OCI-LY7 (cell line): Measurements from ENCODE around the gene ELP4. TPM values are rescaled to one million over a fixed set of nuclear protein-coding genes. Genes with fewer than 3 reads are reported as not detected.

Source experiments
- BruUV-seq: library from RNA; stranded (reverse); fragments of 400-500 nt; replicated peaks from 2 replicates; lab custom pipeline; 2021; lab: Mats Ljungman, UMichigan
- CTCF ChIA-PET: fragments of 300-600 bp; sonication (Branson Sonifier 250); formaldehyde crosslinking; loops from one replicate; lab custom pipeline; 2022; ENCODE audit warnings: antibody characterized with exemption; ENCODE audit not compliant: unreplicated experiment; lab: Charles Lee
- POLR2A ChIA-PET: fragments of 300-600 bp; sonication (Branson Sonifier 250); formaldehyde crosslinking; loops from one replicate; lab custom pipeline; 2022; ENCODE audit warnings: antibody characterized with exemption; lab: Charles Lee
- DNase-seq: peaks from one replicate; pipeline ENCODE4 v3.0.0-alpha.2; 2015; ENCODE audit warnings: low spot score
- H2AFZ ChIP-seq: fragments of 200-600 bp; sonication (generic), shearing (Covaris generic); 2 replicates; pipeline ENCODE4 v1.6.1; 2014; ENCODE audit warnings: mild to moderate bottlenecking, antibody characterized with exemption, low read length, moderate library complexity
- H3K27ac ChIP-seq: fragments of 200-600 bp; sonication (generic); 2 replicates; pipeline ENCODE4 v1.5.1; 2014; ENCODE audit warnings: mixed run types, low read depth, mild to moderate bottlenecking, moderate library complexity, low read length, inconsistent platforms; ENCODE audit not compliant: poor library complexity, severe bottlenecking
- H3K36me3 ChIP-seq: fragments of 200-600 bp; sonication (generic); 2 replicates; pipeline ENCODE4 v1.6.1; 2014; ENCODE audit warnings: mild to moderate bottlenecking, antibody characterized with exemption, low read length, moderate library complexity, mixed read lengths; ENCODE audit not compliant: insufficient read depth
- H3K4me1 ChIP-seq: fragments of 200-600 bp; sonication (generic); 2 replicates; pipeline ENCODE4 v1.5.1; 2014; ENCODE audit warnings: mild to moderate bottlenecking, low read length; ENCODE audit not compliant: insufficient read depth, poor library complexity, severe bottlenecking
- H3K4me2 ChIP-seq: fragments of 200-600 bp; sonication (generic); 2 replicates; pipeline ENCODE4 v1.6.1; 2014; ENCODE audit warnings: mild to moderate bottlenecking, low read length
- H3K4me3 ChIP-seq: fragments of 200-600 bp; sonication (generic); 2 replicates; pipeline ENCODE4 v1.5.1; 2014; ENCODE audit warnings: mild to moderate bottlenecking, low read depth, low read length; ENCODE audit not compliant: poor library complexity, severe bottlenecking
- H3K79me2 ChIP-seq: fragments of 200-600 bp; sonication (generic); 2 replicates; pipeline ENCODE4 v1.6.1; 2016; ENCODE audit warnings: low read depth, mild to moderate bottlenecking, low read length, moderate library complexity, mixed read lengths; ENCODE audit not compliant: insufficient read depth
- H3K9me2 ChIP-seq: fragments of 200-600 bp; sonication (generic); 2 replicates; pipeline ENCODE4 v1.6.1; 2016; ENCODE audit warnings: mild to moderate bottlenecking, low read length, mixed read lengths; ENCODE audit not compliant: insufficient read depth
- H3K9me3 ChIP-seq: fragments of 200-600 bp; sonication (generic); 2 replicates; pipeline ENCODE4 v1.6.1; 2014; ENCODE audit warnings: mild to moderate bottlenecking, mixed run types, low read length, mixed read lengths
- H4K20me1 ChIP-seq: fragments of 200-600 bp; sonication (generic); 2 replicates; pipeline ENCODE4 v1.6.1; 2014; ENCODE audit warnings: mild to moderate bottlenecking, antibody characterized with exemption, low read length, moderate library complexity, mixed read lengths; ENCODE audit not compliant: insufficient read depth
- EZH2phosphoT487 ChIP-seq: fragments of 200-600 bp; sonication (generic); IDR thresholded peaks from 2 replicates; pipeline ENCODE4 v1.6.1; 2018; ENCODE audit warnings: low read depth, borderline replicate concordance, mild to moderate bottlenecking, mixed run types, antibody characterized with exemption, low read length, moderate library complexity, mixed read lengths
- intact Hi-C: fragments of 100-400 bp; cut with micrococcal nuclease; formaldehyde crosslinking; loops from one replicate; pipeline ENCODE4 v1.10.0; 2022; ENCODE audit not compliant: unreplicated experiment
- total RNA-seq, 2 experiments: library from RNA; depleted of rRNA in 1 of 2; stranded (reverse); fragments of >200 nt in 1 of 2; shearing (Covaris generic) in 1 of 2; gene quantifications; 2 replicates each; pipeline ENCODE4 v1.2.3, GENCODE V29; 2014 to 2022
- TF ChIP-seq, protein P1 (sequence below): fragments of 200-600 bp; sonication (generic); conservative IDR thresholded peaks from 2 replicates; pipeline ENCODE4 v1.5.1; 2014; ENCODE audit warnings: mild to moderate bottlenecking, antibody characterized with exemption, low read length, moderate library complexity, mixed read lengths

The ELP4 gene
- total RNA-seq, 2 experiments from 2014 or later, result 27.6 to 32.7 TPM

GRCh38 chr11:31822175-31822926 is 312.8 kb downstream of the ELP4 start:
- POLR2A ChIA-PET, result interaction anchor here (0.7 kb wide), 1 partner anchor 959 kb away, joined by 3 read pairs; no protein-coding TSS in a partner anchor

GRCh38 chr11:31822927-31823643 is 313.5 kb downstream of the ELP4 start:
- Histone ChIP-seq H3K4me1 (no peaks in the 10 kb centered on the region), H3K79me2 (no peaks in the 10 kb centered on the region), H2AFZ (no peak overlapping the region), H3K36me3 (no peaks in the 10 kb centered on the region), H3K4me2 (no peak overlapping the region), H3K4me3 (no peak overlapping the region), H3K9me2 (no peaks in the 10 kb centered on the region), H4K20me1 (no peaks in the 10 kb centered on the region), H3K27ac (no peak overlapping the region), H3K9me3 (no peaks in the 10 kb centered on the region)
- no TSS peak for BruUV-seq
- intact Hi-C loops, result no loop called here
- no peak for DNase-seq
- POLR2A ChIA-PET, result no interaction called here
- CTCF ChIA-PET, result no interaction called here
- TF ChIP-seq, protein P1, sequence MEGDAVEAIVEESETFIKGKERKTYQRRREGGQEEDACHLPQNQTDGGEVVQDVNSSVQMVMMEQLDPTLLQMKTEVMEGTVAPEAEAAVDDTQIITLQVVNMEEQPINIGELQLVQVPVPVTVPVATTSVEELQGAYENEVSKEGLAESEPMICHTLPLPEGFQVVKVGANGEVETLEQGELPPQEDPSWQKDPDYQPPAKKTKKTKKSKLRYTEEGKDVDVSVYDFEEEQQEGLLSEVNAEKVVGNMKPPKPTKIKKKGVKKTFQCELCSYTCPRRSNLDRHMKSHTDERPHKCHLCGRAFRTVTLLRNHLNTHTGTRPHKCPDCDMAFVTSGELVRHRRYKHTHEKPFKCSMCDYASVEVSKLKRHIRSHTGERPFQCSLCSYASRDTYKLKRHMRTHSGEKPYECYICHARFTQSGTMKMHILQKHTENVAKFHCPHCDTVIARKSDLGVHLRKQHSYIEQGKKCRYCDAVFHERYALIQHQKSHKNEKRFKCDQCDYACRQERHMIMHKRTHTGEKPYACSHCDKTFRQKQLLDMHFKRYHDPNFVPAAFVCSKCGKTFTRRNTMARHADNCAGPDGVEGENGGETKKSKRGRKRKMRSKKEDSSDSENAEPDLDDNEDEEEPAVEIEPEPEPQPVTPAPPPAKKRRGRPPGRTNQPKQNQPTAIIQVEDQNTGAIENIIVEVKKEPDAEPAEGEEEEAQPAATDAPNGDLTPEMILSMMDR, result no peak
- TF ChIP-seq EZH2phosphoT487, result no peak

More at GRCh38 chr11:31822175-31822926, 312.8 kb downstream of the ELP4 start:
- CTCF ChIA-PET, result no interaction called here
- Histone ChIP-seq H3K4me3 (no peak overlapping the region), H3K4me2 (no peak overlapping the region), H3K36me3 (no peaks in the 10 kb centered on the region), H3K79me2 (no peaks in the 10 kb centered on the region), H3K27ac (no peak overlapping the region), H3K4me1 (no peaks in the 10 kb centered on the region), H2AFZ (no peak overlapping the region), H4K20me1 (no peaks in the 10 kb centered on the region), H3K9me2 (no peaks in the 10 kb centered on the region), H3K9me3 (no peaks in the 10 kb centered on the region)
- BruUV-seq, result no TSS peak
- no peak for DNase-seq
- intact Hi-C loops, result no loop called here
- no peak for TF ChIP-seq EZH2phosphoT487
- TF ChIP-seq, protein P1, result no peak
